ENCODE data around the gene MUC5B.

Gene MUC5B

GRCh38 chr11:1272531-1272930 lies 49.7 kb downstream of the MUC5B start:
- no peak for DNase-seq

GRCh38 chr11:1274501-1274900 lies 51.6 kb downstream of the MUC5B start:
- DNase-seq, result no peak

GRCh38 chr11:1275021-1275420 lies 52.2 kb downstream of the MUC5B start:
- no peak for DNase-seq

- no peak for DNase-seq
Observed at GRCh38 chr11:1276041-1276790, 53.4 kb downstream of the MUC5B start.

GRCh38 chr11:1276866-1277615 lies 54.2 kb downstream of the MUC5B start:
- no peak for DNase-seq

GRCh38 chr11:1277936-1278512 lies 55.2 kb downstream of the MUC5B start:
- no peak for DNase-seq

- no peak for DNase-seq
Observed at GRCh38 chr11:1278766-1279673, 56.2 kb downstream of the MUC5B start.

- DNase-seq, result no peak
Observed at GRCh38 chr11:1279674-1280055, 56.8 kb downstream of the MUC5B start.

GRCh38 chr11:1280116-1281035 lies 57.5 kb downstream of the MUC5B start:
- no peak for DNase-seq

- DNase-seq, result no peak
Observed at GRCh38 chr11:1281326-1281973, 58.6 kb downstream of the MUC5B start.

- no peak for DNase-seq
Observed at GRCh38 chr11:1281974-1282365, 59.1 kb downstream of the MUC5B start.

- DNase-seq, result no peak
Observed at GRCh38 chr11:1283091-1283511, 60.2 kb downstream of the MUC5B start.

GRCh38 chr11:1283906-1284305 lies 61.0 kb downstream of the MUC5B start:
- DNase-seq, result no peak

- DNase-seq, result no peak
Observed at GRCh38 chr11:1285316-1285744, 62.5 kb downstream of the MUC5B start.

- DNase-seq, result no peak
Observed at GRCh38 chr11:1285876-1286275, 63.0 kb downstream of the MUC5B start.

GRCh38 chr11:1287928-1288327 lies 65.1 kb downstream of the MUC5B start:
- DNase-seq, result no peak

GRCh38 chr11:1288426-1289151 lies 65.7 kb downstream of the MUC5B start:
- DNase-seq, result no peak

GRCh38 chr11:1289211-1289935 lies 66.5 kb downstream of the MUC5B start:
- DNase-seq, result no peak
